ENCODE measurements around the gene OPCML.

Gene OPCML

GRCh38 chr11:133318221-133318620, 214.1 kb downstream of the OPCML start:
- Mint-ChIP-seq H3K36me3 (ENCODE audit: low read depth) (no peaks in the 10 kb centered on the region), H3K4me3 (no peak overlapping the region), H3K9me3 (no peaks in the 10 kb centered on the region), H3K4me1 (no peaks in the 10 kb centered on the region), H3K27me3 (ENCODE audit: low read depth) (peaks cover 5% of the 10 kb centered on the region), H3K27ac (no peak overlapping the region)
- TF ChIP-seq CTCF (IDR thresholded peaks at IDR 0.05; ENCODE audit: unreplicated experiment in 3 of 3), result no peak

DNA sequence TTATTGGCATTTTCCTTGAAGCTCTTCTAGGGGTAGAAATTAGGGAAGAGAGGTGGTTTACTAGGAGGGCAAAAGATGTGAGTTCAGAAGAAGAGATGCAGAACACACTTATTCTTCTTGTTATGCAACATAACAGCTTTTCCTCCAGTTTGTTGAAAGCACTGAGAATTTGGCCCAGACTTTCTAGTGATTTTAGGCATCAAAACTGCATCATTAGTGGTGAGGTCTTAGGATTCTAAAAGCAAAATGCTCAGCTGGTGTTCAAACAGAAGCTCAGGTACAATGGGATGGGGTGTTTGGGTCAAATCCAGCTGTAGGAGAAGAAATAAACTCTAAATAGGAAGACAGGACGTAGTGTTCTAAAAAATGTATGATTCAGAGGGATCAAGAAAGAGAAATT, 221.1 kb downstream of the OPCML start:
- no peaks in the 10 kb centered on the region for H3K9me3 Mint-ChIP-seq
- H3K27ac Mint-ChIP-seq, result no peak overlapping the region
- peaks cover 5% of the 10 kb centered on the region for H3K27me3 Mint-ChIP-seq (ENCODE audit: low read depth)
- no peaks in the 10 kb centered on the region for H3K4me1 Mint-ChIP-seq
- no peak for TF ChIP-seq CTCF (IDR thresholded peaks at IDR 0.05; ENCODE audit: unreplicated experiment in 3 of 3)
- H3K4me3 Mint-ChIP-seq, result no peak overlapping the region
- H3K36me3 Mint-ChIP-seq (ENCODE audit: low read depth), result no peaks in the 10 kb centered on the region

- Mint-ChIP-seq H3K27me3 (ENCODE audit: low read depth) (peaks cover 8% of the 10 kb centered on the region), H3K4me3 (no peak overlapping the region), H3K4me1 (no peaks in the 10 kb centered on the region), H3K27ac (no peak overlapping the region), H3K36me3 (ENCODE audit: low read depth) (no peaks in the 10 kb centered on the region), H3K9me3 (no peaks in the 10 kb centered on the region)
- TF ChIP-seq CTCF (IDR thresholded peaks at IDR 0.05; ENCODE audit: unreplicated experiment in 3 of 3), result no peak
Observed at GRCh38 chr11:133306019-133306418, 226.3 kb downstream of the OPCML start.

DNA sequence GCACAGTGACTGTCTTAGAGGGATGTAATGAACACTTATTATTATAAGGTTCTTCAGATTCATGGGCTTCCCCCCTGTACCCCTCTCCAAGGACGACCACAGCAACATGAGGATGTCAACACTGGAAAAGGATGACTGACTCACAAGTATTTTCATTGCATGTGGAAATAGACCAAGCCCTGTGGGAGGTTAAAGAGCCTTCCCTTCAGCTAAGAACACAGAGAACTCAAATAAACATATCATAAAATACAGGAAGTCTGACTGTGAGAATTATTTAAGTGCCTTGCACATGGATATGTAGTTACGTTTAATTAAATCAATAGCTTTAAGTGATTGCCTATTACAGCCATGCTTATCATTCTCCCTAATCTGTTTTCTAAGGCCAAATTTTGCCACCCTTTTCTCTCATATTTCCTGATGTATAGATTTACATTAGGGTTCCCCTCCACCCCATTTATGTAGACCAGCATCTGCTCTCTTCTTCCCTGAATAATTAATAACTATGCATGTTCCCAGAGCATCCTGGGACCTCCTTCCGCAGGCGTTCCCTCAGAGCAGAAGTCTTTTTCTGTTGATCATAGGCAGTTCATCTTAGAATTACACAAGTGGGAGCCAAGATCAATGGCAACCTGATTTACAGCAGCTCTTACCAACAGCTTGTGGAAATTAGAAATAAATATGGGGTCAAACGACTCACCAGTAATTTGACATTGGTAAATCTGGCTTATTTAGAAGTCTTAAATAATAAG, 226.9 kb downstream of the OPCML start:
- peaks cover 8% of the 10 kb centered on the region for H3K27me3 Mint-ChIP-seq (ENCODE audit: low read depth)
- no peak overlapping the region for H3K27ac Mint-ChIP-seq
- no peak for TF ChIP-seq CTCF (IDR thresholded peaks at IDR 0.05; ENCODE audit: unreplicated experiment in 3 of 3)
- no peaks in the 10 kb centered on the region for H3K36me3 Mint-ChIP-seq (ENCODE audit: low read depth)
- H3K4me3 Mint-ChIP-seq, result no peak overlapping the region
- H3K4me1 Mint-ChIP-seq, result no peaks in the 10 kb centered on the region
- no peaks in the 10 kb centered on the region for H3K9me3 Mint-ChIP-seq

DNA sequence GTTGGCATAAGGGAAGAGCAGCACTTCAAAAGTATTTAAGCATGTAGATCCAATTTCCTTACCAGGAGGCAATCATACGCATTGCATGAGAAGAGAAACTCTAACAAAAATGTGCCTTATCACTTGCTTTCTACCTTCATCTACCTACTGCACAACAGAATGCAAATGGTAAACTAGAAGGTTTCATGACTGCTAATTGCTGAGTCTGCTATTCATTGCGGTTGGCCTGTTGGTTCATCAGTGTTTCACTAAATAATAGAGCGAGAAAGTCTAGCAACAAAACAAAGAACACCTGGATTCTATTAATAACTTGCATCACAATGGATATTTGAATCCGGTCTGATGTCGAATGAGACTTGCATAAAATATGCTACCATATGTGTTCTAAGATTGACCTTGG, 229.0 kb downstream of the OPCML start:
- TF ChIP-seq CTCF (IDR thresholded peaks at IDR 0.05; ENCODE audit: unreplicated experiment in 3 of 3), result no peak
- Mint-ChIP-seq H3K4me1 (no peaks in the 10 kb centered on the region), H3K4me3 (no peak overlapping the region), H3K27ac (no peak overlapping the region), H3K27me3 (ENCODE audit: low read depth) (peaks cover 12% of the 10 kb centered on the region), H3K36me3 (ENCODE audit: low read depth) (no peaks in the 10 kb centered on the region), H3K9me3 (no peaks in the 10 kb centered on the region)

DNA sequence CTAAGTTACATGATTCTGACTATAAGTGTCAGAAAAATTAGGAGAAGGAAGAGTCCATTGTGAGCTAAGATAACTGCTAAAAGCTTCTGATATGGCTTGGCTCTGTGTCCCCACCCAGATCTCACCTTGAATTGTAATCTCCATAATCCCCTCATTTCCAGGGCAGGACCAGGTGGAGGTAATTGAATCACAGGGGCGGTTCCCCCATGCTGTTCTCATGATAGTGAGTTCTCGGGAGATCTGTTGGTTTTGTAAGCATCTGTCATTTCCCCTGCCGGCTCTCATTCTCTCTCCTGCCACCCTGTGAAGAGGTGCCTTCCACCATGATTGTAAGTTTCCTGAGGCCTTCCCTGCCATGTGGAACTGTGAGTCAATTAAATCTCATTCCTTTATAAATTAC, 230.2 kb downstream of the OPCML start:
- H3K27me3 Mint-ChIP-seq (ENCODE audit: low read depth), result peaks cover 12% of the 10 kb centered on the region
- no peak overlapping the region for H3K4me3 Mint-ChIP-seq
- H3K9me3 Mint-ChIP-seq, result no peaks in the 10 kb centered on the region
- H3K4me1 Mint-ChIP-seq, result no peaks in the 10 kb centered on the region
- no peaks in the 10 kb centered on the region for H3K36me3 Mint-ChIP-seq (ENCODE audit: low read depth)
- no peak overlapping the region for H3K27ac Mint-ChIP-seq
- no peak for TF ChIP-seq CTCF (IDR thresholded peaks at IDR 0.05; ENCODE audit: unreplicated experiment in 3 of 3)
